ENCODE measurements around the gene CYBA.

DNA sequence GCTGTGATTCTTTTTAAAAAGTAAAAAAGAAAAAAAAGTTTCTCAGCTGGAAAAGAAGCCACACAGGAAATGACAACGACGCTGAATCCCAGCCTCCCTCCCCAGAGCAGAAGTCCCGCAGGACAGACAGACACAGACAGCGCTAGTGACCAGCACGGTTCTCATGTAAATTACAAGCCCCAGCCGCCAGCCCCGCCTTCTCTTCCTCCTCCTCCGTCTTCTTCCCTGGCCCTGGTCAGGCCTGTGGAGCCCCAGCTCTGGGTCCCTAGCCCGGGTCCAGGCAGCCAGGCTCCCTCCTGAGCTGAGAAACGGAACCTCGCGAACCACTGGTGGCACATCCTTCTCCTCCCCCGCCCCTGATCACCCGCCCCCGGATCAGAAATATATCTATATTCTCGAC lies 19.5 kb downstream of the CYBA start:
- no peak for TF ChIP-seq POLR2A (IDR thresholded peaks at IDR 0.05; ENCODE audit: low read length)
- TF ChIP-seq, protein P1, sequence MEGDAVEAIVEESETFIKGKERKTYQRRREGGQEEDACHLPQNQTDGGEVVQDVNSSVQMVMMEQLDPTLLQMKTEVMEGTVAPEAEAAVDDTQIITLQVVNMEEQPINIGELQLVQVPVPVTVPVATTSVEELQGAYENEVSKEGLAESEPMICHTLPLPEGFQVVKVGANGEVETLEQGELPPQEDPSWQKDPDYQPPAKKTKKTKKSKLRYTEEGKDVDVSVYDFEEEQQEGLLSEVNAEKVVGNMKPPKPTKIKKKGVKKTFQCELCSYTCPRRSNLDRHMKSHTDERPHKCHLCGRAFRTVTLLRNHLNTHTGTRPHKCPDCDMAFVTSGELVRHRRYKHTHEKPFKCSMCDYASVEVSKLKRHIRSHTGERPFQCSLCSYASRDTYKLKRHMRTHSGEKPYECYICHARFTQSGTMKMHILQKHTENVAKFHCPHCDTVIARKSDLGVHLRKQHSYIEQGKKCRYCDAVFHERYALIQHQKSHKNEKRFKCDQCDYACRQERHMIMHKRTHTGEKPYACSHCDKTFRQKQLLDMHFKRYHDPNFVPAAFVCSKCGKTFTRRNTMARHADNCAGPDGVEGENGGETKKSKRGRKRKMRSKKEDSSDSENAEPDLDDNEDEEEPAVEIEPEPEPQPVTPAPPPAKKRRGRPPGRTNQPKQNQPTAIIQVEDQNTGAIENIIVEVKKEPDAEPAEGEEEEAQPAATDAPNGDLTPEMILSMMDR (IDR thresholded peaks at IDR 0.05) = no peak
- no peak for TF ChIP-seq CEBPB (IDR thresholded peaks at IDR 0.05)
- TF ChIP-seq ZC3H11A (IDR thresholded peaks at IDR 0.05) = no peak
- TF ChIP-seq, protein P2, sequence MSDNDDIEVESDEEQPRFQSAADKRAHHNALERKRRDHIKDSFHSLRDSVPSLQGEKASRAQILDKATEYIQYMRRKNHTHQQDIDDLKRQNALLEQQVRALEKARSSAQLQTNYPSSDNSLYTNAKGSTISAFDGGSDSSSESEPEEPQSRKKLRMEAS (IDR thresholded peaks at IDR 0.05) = no peak
